GM21825 (cell line): ENCODE data around the gene ADORA2B.
"Not testable (repeated sequence)": the region's sequence is repeated elsewhere in the genome, so short reads cannot be mapped to it uniquely, and the experiment has no call there.

ENCODE experiments used
- ATAC-seq: cut with Tn5 transposase; IDR thresholded peaks from one replicate; pipeline ENCODE4 v1.9.1; 2021; ENCODE audit warnings: mild to moderate bottlenecking, moderate library complexity; ENCODE audit not compliant: unreplicated experiment

Gene ADORA2B

DNA sequence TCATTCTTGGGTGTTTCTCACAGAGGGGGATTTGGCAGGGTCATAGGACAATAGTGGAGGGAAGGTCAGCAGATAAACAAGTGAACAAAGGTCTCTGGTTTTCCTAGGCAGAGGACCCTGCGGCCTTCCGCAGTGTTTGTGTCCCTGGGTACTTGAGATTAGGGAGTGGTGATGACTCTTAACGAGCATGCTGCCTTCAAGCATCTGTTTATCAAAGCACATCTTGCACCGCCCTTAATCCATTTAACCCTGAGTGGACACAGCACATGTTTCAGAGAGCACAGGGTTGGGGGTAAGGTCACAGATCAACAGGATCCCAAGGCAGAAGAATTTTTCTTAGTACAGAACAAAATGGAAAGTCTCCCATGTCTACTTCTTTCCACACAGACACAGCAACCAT is 34.1 kb downstream of the ADORA2B start:
- ATAC-seq: not testable (repeated sequence)

DNA sequence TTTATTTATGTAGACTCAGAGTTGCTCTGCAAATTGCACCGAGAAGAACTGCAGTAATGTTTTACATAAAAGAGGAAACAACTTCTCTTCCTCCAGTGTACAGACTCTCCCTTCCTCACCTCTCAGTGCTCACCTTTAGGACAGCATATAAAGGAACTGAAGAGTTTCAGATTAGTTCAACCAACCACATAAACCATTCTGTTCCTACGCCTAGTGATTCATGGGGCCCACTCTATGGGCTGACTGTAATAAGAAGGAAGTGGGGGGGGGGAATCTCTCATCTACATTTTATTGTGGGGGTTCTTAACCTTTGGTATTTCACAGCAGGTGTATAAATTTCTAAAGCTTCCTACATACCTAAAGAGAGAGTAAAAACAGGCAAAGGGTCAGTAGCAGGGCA is 36.3 kb downstream of the ADORA2B start:
- peak; percentile 76 for ATAC-seq

DNA sequence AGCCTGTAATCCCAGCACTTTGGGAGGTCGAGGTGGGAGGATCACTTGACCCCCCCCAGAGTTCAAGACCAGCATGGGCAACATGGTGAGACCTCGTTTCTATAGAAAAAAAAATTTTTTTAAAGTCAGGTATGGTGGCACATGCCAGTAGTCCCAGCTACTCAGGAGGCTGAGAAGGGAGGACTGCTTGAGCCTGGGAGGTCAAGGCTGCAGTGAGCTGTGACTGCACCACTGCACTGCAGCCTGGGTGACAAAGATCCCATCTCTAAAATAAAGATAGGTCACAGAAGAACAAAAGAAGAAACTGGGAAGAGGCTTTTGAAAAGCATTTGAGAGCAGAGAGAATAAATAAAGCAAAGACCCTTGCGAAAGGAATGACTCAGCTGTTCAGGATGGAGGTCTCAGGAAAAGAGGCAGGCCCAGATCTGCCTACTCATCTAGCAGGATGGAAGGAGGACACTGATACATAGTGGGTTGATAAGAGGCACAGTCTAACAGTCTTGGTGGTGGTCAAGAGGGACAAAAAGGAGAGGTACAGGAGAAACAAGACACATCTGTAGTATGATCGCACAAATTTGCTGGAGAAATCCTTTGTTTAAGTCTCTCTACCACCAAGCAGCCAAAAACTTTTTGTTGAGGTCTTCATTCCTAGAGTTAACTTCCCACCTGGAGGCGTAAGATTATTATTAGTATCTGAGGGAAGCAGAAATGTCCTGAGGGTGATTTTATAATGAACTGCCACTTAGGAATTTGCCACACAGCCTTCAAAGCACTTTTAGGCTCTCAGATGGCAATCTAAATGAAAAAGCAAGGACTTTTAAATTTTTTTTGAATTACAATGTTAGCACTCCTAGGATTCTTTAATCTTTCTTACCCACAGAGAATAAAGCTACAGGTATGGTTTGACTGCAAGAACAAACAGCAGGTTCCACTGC is 37.0 kb downstream of the ADORA2B start:
- no peak for ATAC-seq

DNA sequence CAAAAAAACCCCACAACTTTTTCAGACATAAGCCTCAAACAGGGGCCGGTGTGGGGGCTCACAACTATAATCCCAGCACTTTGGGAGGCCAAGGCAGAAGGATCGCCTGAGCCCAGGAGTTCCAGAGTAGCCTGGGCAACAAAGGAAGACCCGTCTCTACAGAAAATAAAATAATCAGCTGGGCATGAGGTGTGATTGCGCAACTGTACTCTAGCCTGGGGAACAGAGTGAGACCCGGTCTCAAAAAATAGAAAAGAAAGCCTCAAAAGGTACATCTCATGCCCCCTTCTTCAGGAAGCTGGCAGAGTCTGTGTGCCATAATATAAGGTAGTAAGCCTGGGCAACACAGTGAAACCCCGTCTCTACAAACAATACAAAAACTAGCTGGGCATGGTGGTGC is 51.4 kb downstream of the ADORA2B start:
- no peak for ATAC-seq

DNA sequence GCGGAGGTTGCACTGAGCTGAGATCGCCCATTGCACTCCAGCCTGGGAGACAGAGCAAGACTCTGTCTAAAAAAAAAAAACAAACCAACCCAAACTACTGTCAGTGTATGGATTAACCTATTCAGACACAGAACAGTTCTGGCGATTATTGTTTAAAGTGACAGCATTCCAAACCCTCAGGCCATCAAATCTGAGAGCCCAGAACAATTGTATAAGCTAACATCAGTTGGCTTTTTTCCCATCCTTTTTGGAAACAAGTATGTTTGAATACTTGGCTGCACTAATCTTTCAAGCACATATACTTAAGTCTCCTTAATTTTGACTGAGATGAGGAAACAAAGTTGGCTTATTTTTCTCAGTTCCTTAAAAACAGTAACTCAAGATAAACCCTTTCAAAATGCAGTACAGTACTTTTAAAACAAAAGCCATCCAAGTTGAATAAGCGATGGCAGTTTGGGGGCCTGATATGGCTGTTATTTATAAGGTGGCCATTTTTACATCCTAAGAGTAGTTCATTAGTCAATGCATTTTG is 53.2 kb downstream of the ADORA2B start:
- no peak for ATAC-seq

DNA sequence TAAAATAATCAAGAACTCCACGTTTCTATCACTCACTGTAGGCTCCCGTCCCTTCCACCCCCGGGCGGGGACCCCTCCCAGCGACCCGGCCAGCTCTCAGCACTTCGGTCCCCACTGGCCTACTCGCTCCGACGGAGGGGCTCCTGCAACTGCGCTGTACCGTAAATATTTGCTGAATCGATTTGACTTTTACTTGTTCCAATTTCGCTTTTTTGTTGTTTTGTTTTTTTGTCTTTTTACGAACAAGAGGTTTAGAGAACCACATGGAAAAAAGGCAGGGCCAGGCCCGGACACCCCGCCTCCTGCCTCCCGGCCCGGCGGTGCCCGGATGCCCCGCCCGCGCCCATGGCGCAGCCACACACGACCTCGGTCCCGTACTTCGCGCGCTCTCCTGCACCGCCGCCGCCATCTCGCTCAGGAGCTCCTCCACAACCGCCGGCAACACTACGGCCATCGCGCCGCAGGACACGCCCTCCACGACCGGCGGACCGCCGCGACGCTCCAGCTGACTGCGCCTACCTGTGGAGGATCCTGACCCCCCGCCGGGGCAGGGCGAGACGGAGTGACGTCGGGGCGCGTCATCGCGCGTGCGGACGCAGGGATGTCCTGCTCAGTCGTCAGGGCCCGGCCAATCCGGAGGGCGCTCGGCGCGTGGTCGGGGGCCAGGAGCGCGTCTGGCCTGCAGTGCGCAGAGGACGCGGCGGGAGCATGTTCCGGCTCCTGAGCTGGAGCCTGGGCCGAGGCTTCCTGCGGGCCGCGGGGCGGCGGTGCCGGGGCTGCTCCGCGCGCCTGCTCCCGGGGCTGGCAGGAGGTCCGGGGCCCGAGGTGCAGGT is 54.4 kb downstream of the ADORA2B start, which contains the start of the genes TTC19 and ZSWIM7:
Gene TTC19, plus strand, starts transcription at position 684 of the 833 bp plus-strand sequence. Its CDS starts 25 bp downstream, at position 709.
Gene ZSWIM7, minus strand, starts transcription at position 564 of the 833 bp plus-strand sequence. Its CDS starts 110 bp downstream, at position 454.
- ATAC-seq: peak; percentile 93

DNA sequence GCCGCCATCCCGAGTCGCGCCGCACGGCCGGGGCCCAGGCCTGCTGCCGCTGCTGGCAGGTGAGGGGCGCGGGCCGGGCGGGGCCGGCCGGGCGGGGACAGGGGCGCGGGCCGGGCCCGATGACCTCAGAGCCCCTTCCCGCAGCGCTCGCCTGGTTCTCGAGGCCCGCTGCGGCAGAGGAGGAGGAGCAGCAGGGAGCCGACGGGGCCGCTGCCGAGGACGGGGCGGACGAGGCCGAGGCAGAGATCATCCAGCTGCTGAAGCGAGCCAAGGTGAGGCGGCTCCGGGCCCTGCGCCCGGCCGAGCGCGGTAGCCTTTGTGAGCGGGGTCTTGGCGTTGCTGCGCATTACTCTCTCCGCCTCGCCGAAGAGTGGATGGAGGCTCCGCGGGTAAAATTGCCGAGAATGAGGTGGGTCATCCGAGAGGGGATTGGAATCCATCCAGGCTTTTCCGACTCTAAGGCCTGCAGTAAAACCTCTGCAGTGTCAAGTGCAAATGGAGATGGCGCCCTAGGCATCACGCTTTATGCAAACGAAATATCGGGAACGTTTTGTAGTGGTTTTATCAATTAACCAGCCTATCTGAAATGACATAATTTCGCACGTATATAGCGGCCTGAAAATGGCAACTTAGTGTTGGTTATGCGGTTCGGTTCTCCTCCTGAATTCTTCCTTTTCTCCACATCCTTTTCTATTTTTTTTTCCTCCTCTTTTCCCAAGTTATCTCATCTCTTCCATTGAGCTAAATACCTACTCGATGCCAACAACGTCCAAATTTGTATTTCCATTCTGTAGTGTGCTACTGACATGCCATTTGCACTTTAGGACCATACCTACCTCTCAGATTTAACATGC is 55.3 kb downstream of the ADORA2B start:
- ATAC-seq: peak; percentile 42

DNA sequence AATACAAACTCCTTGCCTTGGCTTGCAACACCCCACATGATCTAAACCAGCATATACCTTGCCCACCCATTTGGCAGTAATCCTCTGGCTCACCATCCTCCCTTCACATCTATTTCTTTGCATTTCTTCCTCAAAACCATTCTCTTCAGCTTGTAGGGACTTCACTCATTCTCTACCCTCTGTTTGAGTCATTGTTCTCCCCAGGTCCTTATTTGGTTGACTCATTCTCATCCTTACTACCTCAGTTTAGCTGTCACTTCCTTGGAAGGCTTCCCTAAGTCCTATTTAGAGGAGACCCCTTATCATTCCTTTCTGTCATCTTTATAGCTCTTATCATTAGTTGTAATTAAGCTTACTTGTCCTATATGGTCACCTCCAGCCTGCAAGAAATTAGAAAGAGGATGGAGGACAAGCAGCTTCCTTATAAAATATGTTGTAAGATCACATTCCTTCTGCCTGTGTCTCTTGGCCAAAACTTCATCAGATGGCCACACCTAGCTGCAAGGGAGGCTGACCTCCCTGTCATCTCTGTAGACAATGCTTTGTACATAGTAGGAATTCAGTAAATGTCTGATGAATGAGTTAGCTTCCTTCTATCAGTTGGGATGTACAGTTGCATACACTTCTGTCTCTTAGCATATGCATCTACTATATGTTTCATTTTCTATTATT is 56.4 kb downstream of the ADORA2B start:
- ATAC-seq: no peak

DNA sequence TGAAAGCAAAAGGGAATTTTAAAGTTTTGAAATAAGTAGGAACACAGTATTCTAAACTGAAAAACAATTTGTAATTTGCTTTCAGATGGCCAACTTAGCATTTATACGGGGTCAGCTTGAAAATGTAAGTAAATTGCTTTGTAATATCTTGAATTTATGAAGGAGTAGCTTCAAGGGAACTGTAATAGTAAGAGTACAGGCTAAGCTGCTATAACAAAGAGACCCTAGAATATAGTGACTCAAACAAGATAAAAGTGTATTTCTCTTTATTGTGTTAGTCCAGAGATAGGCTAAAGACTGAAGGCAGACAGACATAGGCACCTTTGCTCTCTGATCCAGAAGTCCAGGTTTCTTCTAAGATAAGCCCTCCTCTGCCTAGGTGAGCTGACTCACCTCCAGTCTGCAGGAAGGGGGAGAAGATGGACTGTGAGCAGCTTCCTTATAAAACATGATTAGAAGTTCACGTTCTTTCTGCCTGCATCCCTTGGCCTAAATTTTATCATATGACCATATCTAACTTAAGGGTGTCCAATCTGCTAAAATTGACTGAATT is 57.9 kb downstream of the ADORA2B start:
- no peak for ATAC-seq

DNA sequence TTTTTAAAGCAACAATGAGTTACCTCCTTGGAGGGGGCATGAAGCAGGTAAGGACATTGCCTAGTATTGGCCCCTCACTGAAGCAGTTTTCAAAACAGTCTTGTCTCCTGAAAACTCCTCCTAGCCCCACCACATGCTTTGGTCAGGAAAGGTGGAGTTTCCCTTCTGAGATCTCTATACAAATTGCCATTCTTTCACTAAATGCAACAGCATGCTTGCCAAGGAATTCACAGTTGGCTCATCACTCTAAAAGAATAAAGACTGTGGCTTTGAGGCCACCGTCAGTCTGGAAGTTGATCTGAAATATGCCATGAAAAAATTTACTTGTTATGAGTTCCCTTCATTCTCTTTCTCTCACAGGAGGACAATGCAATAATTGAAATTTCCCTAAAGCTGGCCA is 58.9 kb downstream of the ADORA2B start:
- ATAC-seq: no peak

DNA sequence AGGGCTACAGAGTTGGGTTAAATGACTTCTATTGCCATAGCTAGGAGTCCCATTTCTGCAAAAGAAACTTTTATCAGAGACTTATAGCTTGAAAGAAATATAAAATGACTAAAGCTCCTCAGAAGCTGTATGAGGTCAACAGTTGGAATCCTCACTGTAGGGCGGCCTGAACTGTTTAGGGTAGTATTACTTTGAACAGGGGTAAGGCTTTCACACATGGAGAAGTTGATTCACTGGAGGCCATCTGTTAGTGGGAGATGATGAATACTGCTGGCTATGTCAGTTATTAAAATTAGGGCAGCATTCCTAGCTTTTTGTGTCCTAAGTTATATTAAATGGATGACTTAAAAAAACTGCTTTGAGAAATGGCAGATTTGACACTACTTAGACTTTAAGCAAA is 60.7 kb downstream of the ADORA2B start:
- no peak for ATAC-seq

DNA sequence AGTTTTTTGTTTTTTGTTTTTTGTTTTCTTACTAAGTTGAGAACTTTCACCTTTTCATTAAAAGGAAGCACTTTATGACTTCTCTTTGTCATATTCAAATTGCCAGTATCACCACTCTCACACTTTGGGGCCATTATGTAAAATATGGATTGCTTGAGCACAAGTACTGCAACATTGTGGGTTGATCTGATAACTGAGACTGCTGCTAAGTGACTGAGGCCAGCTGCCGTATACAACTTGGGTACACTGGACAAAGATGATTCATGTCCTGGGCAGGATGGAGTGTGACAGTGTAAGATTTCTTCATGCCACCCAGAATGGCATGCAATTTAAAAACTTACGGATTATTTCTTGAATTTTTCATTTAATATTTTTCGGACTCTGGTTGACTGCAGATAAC is 62.5 kb downstream of the ADORA2B start:
- no peak for ATAC-seq

DNA sequence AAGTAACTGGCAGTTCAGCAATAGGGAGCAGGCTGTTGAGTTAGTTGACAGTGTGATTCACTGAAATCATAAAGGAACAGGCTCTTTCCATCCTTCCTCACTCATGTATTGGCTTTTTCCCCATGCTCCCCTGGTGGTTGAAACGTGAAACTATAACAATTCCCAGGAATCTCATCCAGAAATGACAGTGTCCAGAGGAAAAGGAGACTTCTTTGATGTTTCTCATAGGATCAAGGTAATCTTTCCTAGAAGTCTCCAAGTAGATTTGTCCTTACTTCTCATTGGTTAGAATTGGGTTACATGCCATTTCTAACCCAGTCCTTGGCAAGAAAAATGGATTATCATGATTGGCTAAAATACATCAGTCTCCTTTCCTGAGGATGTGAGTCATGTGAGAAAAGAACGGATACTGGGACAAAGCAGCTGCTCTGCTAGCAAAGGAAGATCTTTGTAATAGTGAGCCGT is 69.0 kb downstream of the ADORA2B start:
- ATAC-seq: no peak

DNA sequence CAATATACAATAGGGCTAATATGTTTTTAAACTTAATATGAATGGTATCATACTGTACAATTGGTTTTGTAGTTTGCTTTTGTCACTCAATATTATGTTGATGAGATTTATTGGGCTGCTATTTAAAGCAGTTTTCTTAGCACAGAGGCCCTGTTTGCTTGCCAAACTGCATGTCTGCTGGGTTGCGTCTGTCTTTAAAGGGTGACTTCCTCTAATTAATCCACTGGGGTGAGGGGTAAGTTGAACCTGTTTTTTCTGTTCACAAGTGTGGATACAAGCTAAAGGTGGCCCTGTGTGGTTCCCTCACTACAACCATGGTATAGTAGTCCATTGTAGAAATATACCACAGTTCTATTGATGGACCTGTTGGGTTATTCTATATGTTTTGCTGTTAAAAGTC is 74.4 kb downstream of the ADORA2B start:
- no peak for ATAC-seq

DNA sequence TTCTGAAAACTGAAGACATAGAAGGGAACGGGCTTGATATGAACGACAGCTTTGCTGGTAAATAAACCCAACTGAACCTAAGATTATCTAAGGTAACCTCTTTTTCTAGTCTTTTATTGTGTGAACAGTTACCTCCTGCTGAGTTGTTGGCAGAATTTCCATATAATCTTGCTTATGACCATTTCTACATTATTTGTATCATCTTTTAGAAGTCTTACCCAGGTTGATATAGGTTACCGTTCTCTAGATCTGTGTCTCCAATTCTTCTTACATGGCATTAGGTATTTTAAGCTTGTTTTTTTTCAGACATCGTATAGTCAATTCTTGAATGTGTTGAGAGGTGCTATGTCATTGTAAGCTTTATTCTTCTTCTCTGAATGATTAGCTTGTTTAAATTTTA is 79.0 kb downstream of the ADORA2B start:
- ATAC-seq: no peak

DNA sequence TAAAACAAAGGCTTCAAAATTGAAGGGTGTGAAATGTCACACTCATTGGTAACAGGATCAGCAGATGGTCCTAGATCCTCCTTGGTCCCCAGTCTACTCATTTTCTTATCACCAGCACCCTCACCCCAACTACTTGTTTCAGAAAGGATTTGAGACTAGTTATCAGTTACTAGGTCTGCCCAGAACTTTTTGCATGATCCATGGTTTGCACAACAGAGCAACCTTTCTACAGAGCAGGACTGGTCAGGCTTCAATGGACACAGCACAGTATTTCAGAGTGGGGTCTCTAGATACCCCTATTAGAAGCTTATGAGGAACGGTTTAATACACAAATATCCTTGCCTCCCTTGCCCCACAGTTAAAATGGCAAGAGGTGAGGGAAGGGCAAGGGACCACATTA is 80.3 kb downstream of the ADORA2B start:
- no peak for ATAC-seq
